ENCODE results near the gene IL18BP.

- TF ChIP-seq POLR2A (IDR thresholded peaks at IDR 0.05; ENCODE audit: low read length) (no peak), GATA1 (IDR thresholded peaks at IDR 0.05; ENCODE audit: low read depth, low read length) (no peak)
Observed at GRCh38 chr11:72039856-72040401, 41.2 kb downstream of the IL18BP start.
